ENCODE data around the gene LDB3.
"Not testable (repeated sequence)": the region's sequence is repeated elsewhere in the genome, so short reads cannot be mapped to it uniquely, and the experiment has no call there.

The LDB3 gene, protein sequence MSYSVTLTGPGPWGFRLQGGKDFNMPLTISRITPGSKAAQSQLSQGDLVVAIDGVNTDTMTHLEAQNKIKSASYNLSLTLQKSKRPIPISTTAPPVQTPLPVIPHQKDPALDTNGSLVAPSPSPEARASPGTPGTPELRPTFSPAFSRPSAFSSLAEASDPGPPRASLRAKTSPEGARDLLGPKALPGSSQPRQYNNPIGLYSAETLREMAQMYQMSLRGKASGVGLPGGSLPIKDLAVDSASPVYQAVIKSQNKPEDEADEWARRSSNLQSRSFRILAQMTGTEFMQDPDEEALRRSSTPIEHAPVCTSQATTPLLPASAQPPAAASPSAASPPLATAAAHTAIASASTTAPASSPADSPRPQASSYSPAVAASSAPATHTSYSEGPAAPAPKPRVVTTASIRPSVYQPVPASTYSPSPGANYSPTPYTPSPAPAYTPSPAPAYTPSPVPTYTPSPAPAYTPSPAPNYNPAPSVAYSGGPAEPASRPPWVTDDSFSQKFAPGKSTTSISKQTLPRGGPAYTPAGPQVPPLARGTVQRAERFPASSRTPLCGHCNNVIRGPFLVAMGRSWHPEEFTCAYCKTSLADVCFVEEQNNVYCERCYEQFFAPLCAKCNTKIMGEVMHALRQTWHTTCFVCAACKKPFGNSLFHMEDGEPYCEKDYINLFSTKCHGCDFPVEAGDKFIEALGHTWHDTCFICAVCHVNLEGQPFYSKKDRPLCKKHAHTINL

DNA sequence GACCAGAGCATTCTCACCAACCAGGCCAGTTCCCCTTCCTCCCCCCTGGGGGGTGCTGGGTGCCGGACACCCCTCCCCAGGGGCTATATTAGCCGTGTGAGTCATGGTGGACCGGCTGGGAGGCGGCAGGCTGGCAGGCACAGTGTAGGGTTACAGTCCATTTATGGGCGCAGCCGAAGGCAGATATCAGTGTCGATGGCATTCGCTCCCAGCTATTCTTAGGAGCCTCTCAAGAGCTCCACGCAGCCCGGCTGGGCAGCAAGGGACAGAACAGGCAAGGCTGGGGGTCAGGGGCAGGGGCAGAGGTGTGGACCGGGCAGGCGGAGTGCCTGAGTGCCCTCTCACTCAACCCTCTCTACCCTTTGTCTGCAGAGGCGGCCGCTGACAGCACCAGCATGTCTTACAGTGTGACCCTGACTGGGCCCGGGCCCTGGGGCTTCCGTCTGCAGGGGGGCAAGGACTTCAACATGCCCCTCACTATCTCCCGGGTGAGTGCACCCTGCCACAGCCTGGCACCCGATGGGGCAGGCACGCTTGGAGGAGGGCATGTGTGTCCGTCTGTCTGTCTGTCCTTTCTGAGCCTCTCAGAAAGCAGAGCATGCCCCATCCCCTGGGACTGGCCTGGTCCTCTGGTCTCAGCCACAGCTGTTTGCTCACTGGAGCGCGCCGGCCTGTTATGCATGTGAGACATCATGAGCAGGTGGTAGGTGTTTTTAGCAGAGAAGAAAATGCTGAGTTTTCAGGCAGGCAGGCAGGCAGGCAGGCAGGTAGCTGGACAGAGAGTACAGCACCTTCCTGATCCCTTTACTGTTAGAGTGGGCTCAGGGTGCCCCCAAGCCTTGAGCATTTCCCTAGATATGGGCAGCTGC is at the start of gene LDB3:
Gene LDB3 (plus strand): TSS at position 215 of the 869 bp plus-strand sequence. CDS start 181 bp downstream, at position 396.
- no peak for DNase-seq (ENCODE audit: low read depth in 2 of 2)

GRCh38 chr10:86628311-86628710 is 40.0 kb upstream of the LDB3 start:
- DNase-seq (ENCODE audit: low read depth in 2 of 2) = no peak

DNA sequence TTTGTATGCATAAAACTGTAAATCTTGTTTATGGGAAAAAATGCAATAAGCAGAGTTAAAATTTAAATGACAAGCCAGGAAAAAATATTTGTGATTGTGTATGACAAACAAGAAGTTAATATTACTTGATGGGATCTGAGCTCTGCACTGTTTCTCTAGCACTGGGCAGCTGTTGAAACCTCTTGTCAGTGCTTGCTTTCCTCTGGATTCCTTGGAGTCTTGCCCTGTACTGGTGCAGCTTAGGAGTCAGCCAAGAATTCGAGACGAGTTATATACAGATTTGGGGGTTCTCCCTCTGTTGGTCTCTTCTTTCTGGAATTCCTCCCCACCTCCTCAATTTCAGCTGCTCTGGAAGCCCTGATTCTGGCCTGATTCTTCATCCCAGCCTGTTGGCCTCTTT is 38.2 kb upstream of the LDB3 start:
- no peak for DNase-seq (ENCODE audit: low read depth in 2 of 2)

DNA sequence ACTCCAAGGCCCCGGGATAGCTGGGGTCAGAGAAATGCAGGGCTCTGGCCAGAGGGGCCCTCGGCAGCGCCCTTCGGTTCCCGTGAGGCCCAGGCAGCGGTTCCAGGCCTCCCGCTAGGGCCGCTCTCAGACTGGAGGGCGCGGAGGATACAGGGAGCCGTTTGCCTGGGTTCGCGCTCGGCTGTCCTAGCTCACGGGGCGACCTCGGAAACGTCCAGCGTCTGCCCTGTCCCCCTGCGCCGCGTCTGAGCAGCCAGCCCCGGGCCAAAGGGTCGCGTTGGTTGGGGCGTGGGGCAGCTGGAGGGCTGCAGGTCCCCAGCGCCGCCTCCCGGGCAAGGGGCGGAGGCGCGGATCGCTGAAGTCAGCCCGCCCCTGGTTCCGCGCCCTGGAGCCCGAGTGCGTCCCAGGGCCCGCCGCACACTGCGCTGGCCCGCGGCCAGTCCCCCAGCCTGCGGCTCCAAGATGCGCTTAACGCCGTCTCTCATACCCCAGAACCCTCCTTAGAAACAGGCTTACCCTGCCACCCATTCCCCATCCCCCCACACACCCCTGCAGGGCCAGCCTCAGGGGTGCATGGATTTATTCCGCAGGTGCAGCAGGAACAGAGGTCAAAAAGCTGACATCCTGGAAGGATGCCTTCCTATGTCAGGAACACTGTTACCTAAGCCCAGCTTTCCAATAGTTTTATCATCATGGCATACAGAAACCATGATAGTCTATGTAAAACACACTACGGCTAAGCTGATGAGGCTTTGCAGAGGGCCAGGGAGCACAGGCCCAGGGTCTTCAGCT is 36.1 kb upstream of the LDB3 start:
- no peak for DNase-seq (ENCODE audit: low read depth in 2 of 2)

DNA sequence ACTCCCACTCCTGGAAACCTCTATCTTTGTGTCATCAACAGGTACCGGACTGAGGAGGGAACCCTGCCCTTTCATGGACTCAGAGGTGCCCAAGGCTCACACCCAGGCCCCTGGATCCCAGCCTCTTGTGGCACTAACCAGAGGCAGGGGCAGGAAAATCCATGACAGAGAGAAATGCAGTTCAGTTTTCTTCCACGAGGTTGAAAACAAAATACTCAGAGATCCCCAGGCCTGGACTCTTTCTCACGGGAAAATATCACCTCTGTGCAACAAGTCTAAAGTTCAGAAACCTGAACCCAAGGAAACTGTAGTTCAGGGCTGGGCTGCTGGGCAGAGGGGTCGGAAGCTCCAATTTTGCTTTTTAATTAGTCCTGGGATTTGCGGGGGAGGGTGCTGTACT is 35.4 kb upstream of the LDB3 start:
- DNase-seq (ENCODE audit: low read depth in 2 of 2) = no peak

DNA sequence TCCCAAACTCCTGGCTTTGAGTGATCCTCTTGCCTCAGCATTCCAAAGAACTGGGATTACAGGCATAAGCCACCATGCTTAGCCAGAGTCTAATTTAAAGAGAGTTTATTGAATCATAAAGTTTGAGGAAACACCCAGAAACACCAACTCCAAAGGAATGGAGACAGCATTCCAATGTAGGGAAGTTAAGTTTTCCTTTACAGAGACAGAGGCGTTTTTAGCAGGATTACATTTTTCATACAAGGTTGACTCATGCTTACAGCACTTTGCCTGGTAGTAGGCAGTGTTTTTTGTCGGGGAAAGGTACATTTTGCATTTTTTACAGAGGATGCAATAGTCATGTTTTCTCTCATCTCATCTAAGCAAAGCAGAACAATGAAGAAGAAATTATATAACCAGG is 32.9 kb upstream of the LDB3 start:
- DNase-seq (ENCODE audit: low read depth in 2 of 2) = no peak

DNA sequence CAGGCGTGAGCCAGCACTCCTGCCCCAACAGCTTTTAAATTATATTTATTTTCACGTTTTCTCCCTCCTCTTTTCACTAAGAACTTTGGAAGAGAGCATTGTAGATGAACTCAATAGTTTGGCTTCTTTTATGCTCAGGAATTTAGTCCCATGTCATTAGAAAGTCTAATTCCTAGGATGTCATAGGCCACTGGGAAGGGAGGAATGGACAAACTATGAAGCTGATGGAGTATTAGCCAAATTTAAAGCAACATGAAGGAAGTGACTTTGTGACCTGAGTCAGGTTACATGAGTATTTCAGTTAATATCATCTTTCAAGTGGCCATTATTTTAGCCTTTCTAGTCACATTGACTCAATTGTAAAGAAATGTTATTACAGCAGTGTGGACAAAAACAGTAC is 32.0 kb upstream of the LDB3 start:
- DNase-seq (ENCODE audit: low read depth in 2 of 2) = no peak

- no peak for DNase-seq (ENCODE audit: low read depth in 2 of 2)
Measured at GRCh38 chr10:86642021-86642420, 26.3 kb upstream of the LDB3 start.

GRCh38 chr10:86642499-86642898 is 25.8 kb upstream of the LDB3 start:
- no peak for DNase-seq (ENCODE audit: low read depth in 2 of 2)

- DNase-seq (ENCODE audit: low read depth in 2 of 2) = no peak
Measured at GRCh38 chr10:86644152-86644793, 24.0 kb upstream of the LDB3 start.

DNA sequence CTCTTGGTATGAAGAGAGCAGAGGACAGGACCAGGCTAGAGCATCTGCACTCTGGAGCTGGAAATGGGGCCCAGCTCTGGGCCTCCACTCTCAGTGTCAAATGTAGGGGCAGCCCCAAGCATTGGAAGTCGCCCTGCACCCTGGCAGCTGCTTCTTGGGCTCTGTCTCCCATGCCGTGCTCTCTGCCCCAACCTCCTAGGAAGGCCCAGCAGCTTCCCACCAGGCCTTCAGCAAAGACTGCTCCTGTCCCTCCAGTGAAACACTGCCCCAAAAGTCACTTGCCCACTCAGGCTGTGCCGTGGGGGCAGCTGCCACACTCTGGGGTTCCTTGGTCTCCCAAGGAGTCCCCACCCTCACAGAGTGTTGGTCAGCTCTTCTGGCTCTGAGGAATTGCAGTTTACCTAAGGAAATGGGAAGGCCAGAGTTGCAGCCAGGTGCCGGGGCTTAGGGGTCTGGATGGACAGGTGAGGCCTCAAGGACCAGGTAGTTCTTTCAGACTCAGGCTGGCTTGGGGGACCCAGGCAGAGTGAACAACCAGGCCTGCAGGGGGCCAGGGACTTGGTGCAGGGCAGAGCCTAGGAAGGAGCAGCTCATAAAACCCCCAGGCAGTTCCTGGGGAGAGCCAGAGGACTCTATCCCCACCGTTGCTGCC is 23.4 kb upstream of the LDB3 start:
- DNase-seq (ENCODE audit: low read depth in 2 of 2) = no peak

- not testable (repeated sequence) for DNase-seq (ENCODE audit: low read depth in 2 of 2)
Measured at GRCh38 chr10:86645621-86646165, 22.6 kb upstream of the LDB3 start.

GRCh38 chr10:86646532-86646931 is 21.8 kb upstream of the LDB3 start:
- DNase-seq (ENCODE audit: low read depth in 2 of 2) = no peak

DNA sequence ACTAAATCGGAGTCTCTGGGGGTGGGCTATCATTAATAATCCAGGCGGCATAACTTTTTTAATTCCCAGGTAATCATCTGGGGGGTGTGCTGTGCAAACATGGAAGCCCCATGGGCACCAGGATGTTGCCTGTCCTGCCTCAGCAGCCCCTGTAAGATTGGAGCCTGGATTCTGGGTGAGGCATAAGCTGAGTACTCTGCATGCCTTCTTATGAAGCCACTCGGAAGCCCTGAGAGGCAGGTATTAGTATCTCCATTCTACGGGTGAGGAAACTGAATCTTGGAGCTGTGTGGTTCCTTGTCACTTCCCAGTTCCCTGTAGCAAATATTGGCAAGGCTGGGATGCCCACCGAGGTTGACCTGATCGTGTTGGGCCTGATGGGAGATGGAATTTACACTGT is 21.4 kb upstream of the LDB3 start:
- DNase-seq (ENCODE audit: low read depth in 2 of 2) = no peak

- no peak for DNase-seq (ENCODE audit: low read depth in 2 of 2)
Measured at GRCh38 chr10:86647773-86648703, 20.3 kb upstream of the LDB3 start.

- DNase-seq (ENCODE audit: low read depth in 2 of 2) = no peak
Measured at GRCh38 chr10:86648704-86649427, 19.4 kb upstream of the LDB3 start.

DNA sequence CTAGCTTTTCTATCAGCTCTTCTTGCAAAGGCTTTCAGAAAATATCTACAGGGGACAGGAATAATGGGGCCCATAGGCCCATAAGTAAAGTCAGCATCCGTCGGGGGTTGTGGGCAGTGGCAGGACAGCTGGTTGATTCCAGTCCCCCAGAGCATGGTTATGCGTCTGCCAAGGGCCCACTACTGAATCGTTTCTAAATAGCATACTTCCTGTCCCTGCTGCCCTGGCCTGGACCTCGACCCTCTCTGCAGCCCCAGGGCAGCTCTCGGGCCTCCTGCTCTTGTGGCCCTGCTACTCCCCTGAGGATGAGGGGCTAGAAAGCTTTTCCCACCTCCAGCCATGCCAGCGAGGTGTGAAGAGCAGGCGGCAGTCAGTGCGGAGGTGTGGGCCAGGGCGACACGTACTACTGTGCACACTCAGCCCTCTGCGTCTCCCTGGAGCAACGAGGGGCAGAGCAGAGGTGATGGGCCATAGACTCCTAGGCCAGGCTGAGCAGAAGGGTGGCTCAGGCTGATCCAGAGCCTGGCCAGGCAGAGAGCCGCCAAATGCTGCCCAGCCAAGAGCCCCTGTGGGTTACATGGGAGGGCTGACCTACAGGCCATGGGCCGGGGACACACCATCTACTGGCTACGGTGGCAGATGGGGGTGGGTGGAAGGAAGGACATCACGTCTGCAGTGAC is 18.7 kb upstream of the LDB3 start:
- no peak for DNase-seq (ENCODE audit: low read depth in 2 of 2)

GRCh38 chr10:86650151-86650550 is 18.2 kb upstream of the LDB3 start:
- DNase-seq (ENCODE audit: low read depth in 2 of 2) = no peak
